ENCODE results near the gene TMA7B. TPM values are rescaled to one million over a fixed set of nuclear protein-coding genes. Genes with fewer than 3 reads are reported as not detected.
A peak's percentile ranks its signal among the peaks of the same experiment; 100 is the strongest.

Gene TMA7B
- total RNA-seq, 1 donor from 2014 or later, result not detected

DNA sequence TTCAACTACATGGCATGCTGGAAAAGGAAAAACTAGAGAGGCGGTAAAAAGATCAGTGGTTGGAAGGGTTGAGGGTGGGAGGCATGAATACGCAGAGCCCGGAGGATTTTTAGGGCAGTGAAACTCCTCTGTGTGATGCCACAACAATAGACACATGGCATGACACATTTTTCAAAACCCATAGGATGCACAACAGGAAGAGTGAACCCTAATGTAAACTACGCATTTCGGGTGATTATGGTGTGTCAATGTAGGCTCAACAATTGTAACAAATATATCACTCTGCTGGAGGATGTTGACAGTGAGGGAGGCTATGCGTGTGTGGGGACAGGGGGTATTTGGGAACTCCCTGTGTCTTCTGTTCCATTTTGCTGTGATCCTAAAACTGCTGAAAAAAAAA lies 18.9 kb downstream of the TMA7B start:
- no peak for DNase-seq (ENCODE audit: low spot score)
- ATAC-seq, result no peak

GRCh38 chr22:39979458-39979857 lies 19.3 kb downstream of the TMA7B start:
- ATAC-seq, result no peak

DNA sequence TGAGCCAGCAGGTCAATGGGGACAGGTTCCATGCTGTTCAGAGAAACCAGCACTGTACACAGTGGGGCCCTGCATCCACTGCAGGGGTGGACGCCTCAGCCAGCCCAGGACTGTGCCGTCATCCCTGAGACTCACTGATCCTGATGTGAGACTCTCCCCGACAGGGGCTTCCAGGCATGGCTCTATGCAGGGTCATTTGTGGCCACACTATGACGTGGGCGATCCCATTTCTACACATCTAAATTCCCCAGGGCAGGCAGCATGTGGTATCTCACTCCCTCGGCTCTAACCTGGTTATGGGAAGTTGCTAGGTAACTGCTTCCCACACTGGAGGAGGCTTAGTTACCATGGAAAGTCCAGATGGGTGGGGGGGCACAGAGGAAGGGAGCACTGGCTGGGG lies 20.4 kb downstream of the TMA7B start:
- DNase-seq (ENCODE audit: low spot score) (no peak), ATAC-seq (no peak)

More at GRCh38 chr22:39979458-39979857, 19.3 kb downstream of the TMA7B start:
- no peak for DNase-seq (ENCODE audit: low spot score)

DNA sequence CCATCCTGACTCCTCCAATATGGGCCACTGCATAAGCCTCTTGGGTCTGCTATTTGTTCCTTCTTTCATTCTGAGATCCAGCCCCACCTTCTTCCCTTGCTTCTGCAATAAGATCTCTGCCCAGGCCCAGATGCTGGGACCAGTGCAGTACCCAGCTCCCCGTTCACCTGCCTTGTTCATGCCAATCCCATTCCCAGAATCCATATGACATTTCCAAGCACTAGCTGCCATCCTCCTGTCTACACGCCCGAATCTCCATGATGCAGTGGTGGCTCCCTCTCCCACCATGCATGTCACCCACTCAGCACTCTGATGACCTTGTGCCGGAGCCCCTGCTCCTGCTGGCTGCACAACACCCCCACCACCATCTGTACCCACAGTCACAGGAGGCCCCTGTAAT lies 23.1 kb downstream of the TMA7B start:
- ATAC-seq (no peak), DNase-seq (ENCODE audit: low spot score) (no peak)

GRCh38 chr22:39984006-39984405 lies 23.8 kb downstream of the TMA7B start:
- ATAC-seq (no peak), DNase-seq (ENCODE audit: low spot score) (no peak)

DNA sequence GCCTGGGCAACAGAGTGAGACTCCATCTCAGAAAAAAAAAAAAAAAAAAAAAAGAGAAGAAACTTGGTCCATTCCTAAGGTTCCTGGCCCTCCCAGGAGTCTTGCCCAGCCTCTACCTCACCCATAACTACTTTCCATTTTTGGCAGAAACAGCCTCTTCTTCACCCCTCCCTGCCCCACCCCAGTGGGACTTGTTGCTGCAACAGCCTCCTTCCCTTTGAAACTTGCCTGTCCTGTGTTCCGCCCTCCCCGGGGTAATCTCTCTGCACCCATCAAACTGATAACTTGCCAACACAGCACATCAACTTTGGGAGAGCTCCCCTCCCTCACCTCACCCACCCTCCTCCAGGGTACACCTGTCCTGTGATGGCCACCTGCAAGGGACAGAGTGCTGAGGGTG lies 24.5 kb downstream of the TMA7B start:
- ATAC-seq, result no peak
- no peak for DNase-seq (ENCODE audit: low spot score)

DNA sequence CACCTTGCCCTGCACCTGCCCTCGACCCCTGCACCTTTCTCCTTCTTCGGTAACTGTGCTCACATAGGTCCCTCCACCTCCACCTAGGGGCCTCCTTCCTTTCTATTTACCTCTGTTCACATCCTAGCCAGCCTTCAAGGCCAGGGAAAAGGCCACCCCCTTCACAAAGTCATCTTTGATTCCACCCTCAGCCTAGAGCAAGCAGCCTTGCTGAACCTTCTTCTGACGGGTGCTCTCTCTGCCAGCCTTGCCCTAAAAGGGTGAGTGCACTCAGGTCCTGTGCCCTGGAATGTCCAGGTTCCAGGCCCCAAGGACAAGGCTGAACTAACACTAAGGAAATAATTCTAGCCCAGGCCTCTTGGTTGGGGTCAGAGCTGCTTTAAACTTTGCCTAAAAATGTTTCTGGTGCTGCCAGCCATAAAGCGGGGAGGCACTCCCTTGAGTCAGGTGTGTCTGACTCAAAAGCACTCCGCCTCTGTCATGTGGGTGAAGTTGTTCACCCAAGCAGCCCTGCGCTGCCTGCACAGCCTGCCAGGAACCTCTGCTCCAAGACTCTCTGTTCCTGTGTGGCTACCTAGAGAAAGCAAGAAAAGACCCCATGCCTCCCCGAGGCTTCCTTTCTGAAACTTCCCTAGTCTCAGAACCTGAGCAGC lies 25.3 kb downstream of the TMA7B start:
- no peak for ATAC-seq

GRCh38 chr22:39988386-39989114 lies 28.4 kb downstream of the TMA7B start:
- ATAC-seq (no peak), DNase-seq (ENCODE audit: low spot score) (no peak)

More for the DNA sequence above, 25.3 kb downstream of the TMA7B start:
- DNase-seq (ENCODE audit: low spot score), result no peak

DNA sequence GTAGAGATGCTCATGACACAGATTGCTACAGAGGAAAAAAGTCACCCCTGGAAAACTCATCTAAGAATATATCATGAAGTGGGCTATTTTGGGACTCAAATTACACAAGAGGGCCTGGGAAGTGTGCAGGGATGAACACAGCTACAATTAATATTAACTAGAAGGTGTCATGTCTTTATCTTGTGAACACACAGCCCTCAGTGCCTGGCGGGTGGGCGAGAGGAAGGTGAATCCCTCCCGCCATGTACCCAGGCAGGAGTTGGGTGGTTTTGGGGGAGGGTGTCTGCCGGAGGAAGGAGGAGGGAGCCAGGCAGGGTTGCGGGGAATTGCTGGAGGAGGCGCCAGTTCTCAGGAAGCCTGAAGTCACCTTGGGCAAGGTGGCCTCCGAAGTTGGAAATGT lies 29.4 kb downstream of the TMA7B start:
- no peak for DNase-seq (ENCODE audit: low spot score)
- no peak for ATAC-seq

DNA sequence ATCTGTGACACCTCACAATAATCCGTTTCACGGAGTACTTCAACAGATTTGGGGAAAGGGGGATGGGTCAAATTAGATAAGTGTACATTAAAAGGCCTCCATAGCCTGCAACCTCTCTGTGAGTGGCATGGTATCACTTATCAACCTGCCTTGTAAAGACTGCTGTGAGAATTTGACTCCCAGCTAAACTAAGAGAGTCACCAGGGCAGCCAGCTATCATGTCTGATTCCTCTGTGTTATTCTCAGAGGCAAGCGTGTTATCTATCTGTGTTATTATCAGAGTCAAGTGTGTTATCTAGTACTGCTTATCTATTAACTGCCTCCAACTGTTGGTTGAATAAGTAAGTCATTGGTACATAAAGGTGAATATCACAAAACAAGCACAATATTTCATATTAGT lies 30.5 kb downstream of the TMA7B start:
- DNase-seq (ENCODE audit: low spot score) (no peak), ATAC-seq (peak; percentile 9)

DNA sequence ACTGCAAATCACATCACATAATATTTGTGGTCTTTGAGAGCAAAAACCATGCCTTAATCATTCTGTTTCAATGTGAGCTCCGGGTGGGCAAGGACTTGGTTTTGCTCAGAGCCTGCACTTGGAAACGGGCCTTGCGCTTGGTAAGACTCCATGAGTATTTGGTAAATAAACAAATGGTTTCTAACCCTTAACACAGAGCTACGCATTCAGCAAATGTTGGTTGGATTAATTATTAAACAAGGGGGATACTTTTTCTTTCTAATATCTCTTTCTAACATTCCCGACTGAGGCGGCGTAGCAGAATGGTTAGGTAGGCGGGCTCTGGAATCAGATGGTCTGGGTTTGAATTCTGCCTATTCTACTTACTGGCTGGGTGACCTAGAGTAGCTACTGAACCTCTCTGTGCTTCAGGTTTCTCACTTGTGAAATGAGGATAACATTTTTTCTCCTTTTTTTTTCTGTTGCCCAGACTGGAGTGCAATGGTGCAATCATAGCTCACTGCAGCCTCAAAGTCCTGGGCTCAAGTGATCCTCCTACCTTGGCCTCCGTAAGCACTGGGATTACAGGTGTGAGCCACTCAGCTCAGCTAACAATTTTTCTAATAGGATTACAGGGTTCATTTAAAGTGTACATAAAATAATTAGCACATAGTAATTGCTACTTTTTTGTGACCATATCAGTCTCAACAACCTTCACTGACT lies 31.1 kb downstream of the TMA7B start:
- peak; percentile 52 for ATAC-seq
- peak; percentile 69 for DNase-seq (ENCODE audit: low spot score)

- DNase-seq (ENCODE audit: low spot score), result no peak
Observed at GRCh38 chr22:39992088-39992826, 32.1 kb downstream of the TMA7B start.

GRCh38 chr22:39992894-39993293 lies 32.7 kb downstream of the TMA7B start:
- DNase-seq (ENCODE audit: low spot score) (peak; percentile 74), ATAC-seq (peak; percentile 32)

More at GRCh38 chr22:39992088-39992826, 32.1 kb downstream of the TMA7B start:
- peak; percentile 48 for ATAC-seq

DNA sequence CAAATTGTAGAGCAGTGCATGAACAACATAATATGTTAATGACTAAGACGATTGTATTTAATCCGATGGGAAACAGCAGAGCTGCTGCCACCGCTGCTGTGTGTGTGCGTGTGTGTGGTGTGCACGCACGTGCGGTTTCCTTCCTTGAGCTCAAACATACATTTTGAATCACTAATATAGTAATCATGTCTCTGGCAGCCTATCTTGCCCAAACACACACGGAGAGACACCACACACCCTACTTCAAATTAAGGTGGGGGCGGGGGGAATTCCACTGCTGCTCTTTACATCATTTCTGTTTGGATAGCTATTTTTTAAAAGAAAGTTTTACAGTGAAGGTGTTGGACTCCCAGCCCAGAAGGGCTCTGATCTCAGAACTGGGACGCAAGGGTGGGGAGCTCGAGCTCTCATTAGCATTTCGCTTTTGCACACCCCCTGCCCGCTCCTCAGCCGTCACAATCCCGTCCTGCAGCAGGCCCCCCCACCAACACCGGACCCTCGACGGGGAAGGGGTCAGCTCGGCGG lies 33.9 kb downstream of the TMA7B start:
- ATAC-seq, result no peak
- DNase-seq (ENCODE audit: low spot score), result no peak

DNA sequence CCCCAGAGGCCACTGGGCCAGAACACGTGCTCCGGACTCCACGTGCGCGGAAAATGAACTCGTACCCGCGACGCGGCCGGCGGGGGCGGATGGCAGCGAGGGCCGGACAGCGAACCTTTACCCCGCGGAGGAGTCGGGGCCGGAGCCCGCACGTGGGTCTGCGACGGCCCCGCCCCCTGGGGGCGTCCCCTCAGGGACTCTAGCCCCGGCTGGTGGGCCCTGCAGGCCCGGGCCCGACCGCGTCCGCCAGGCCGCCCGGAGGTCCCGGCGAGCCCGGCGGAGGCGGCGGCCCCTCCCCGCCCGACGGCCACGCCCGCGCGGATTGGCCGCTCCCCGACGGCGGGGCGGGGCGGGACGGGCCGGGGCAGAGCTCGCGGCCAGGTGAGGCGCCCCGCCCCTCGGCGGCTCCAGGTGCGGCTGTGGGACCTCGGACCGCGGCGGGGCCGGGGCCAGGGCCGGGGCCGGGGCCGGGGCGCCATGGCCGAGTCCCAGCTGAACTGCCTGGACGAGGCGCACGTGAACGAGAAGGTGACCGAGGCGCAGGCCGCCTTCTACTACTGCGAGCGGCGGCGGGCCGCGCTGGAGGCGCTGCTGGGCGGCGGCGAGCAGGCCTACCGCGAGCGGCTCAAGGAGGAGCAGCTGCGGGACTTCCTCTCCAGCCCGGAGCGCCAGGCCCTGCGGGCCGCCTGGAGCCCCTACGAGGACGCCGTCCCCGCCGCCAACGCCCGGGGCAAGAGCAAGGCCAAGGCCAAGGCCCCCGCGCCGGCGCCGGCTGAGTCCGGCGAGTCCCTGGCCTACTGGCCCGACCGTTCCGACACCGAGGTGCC lies 34.6 kb downstream of the TMA7B start, which contains the start of gene FAM83F:
Gene FAM83F, plus strand, starts transcription at position 389 of the 827 bp plus-strand sequence. Its CDS starts 89 bp downstream, at position 478.
- DNase-seq (ENCODE audit: low spot score), result peak; percentile 68
- ATAC-seq, result peak; percentile 38

- ATAC-seq (peak; percentile 1), DNase-seq (ENCODE audit: low spot score) (no peak)
Observed at GRCh38 chr22:39995393-39996252, 35.4 kb downstream of the TMA7B start.

GRCh38 chr22:39996732-39997131 lies 36.5 kb downstream of the TMA7B start:
- no peak for DNase-seq (ENCODE audit: low spot score)
- no peak for ATAC-seq

DNA sequence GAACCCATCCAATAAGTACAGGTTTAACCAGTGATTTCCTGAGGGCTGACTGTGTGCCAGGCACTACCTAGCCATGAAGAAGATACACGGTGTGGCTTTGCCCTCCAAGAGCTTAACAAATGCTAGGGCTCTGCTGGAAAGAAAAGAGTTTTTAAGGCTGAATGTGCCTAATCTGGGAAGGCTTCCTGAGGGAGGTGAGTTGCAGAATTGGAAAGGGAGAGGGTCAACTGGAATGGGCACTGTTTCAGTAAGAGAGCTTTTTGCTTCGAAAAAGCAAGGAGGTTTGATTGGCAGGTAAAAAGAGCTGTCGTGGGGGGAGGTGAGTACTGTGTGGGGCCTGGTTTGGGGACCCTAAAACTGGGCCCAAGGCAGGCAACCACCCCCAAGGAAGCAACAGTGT lies 37.2 kb downstream of the TMA7B start:
- no peak for DNase-seq (ENCODE audit: low spot score)
- ATAC-seq, result no peak
